Fibroblast of skin of right biceps (primary cell): ENCODE results near the gene APBA3.
A peak's percentile ranks its signal among the peaks of the same experiment; 100 is the strongest.

Experiments used
- DNase-seq: peaks from one replicate; pipeline ENCODE4 v3.0.0-alpha.2; 2013

APBA3 gene

DNA sequence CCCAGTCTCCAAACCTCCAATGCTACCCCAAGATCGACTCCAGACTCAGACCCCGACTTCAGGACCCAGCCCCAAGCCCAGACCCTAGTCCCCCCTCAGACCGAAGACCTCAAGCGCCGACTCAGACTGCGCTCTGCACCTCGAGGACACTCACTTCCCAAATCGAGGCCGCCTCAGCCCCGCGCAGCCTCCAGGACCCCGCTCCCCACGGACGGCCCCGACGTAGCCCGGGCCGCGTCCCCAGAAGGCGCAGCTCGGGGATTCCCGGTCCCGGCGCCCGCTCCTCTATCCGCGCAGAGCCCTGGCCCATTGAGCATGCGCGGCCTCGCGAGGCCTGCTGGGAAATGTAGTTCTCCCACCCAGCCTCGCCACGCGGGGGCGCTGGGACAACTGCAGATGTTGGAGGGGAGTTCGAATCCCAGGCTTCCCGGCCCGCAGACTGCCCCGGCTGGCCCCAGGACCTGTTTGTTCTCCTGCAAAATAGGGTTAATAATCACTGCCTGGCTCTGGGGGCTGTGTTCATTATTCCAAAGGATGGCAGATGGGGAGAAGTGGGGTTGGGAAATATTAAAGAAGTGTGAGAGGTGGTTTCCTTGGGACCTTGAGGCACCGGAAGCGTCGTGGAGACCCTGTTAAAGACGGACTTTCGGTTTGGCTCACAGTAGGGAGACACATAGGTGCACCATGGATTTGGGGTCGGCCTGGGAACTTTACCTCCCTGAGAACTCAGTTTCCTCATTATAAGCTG is at the start of gene APBA3:
Gene APBA3, minus strand, starts transcription at position 311 of the 748 bp plus-strand sequence. CDS start 1,428 bp downstream, outside the sequence.
- peak; percentile 87 for DNase-seq

DNA sequence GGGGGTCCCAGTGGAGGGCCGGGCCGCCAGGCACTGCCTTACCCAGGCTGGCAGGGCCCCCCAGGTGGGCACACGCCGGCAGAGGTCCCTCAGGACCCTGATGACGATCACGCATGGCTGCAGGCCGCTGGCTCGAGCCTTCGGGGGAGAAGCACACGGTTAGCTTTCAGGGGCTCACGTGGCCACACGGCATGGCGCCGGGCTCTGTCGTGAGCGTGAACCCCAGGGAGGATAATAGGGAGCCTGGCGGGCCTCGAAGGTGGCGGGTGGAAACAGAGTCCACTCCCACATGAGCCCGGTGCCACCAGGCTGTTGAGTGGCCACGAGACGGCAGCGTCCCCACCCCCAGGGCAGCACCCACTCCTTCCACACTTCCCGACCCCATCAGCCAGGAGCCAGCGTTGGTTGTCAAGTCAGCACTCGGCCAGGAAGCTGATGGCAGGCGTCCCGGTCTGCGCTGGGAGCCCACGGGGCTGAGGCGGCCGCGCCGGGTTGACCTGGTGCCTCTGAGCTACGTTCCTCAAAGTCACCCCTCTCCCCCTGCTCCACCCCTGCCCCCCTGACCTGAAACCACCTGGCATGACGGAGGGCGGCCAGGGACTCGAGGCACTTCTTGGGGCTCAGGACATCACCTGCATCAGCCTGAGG is 49.3 kb upstream of the APBA3 start:
- DNase-seq, result no peak

DNA sequence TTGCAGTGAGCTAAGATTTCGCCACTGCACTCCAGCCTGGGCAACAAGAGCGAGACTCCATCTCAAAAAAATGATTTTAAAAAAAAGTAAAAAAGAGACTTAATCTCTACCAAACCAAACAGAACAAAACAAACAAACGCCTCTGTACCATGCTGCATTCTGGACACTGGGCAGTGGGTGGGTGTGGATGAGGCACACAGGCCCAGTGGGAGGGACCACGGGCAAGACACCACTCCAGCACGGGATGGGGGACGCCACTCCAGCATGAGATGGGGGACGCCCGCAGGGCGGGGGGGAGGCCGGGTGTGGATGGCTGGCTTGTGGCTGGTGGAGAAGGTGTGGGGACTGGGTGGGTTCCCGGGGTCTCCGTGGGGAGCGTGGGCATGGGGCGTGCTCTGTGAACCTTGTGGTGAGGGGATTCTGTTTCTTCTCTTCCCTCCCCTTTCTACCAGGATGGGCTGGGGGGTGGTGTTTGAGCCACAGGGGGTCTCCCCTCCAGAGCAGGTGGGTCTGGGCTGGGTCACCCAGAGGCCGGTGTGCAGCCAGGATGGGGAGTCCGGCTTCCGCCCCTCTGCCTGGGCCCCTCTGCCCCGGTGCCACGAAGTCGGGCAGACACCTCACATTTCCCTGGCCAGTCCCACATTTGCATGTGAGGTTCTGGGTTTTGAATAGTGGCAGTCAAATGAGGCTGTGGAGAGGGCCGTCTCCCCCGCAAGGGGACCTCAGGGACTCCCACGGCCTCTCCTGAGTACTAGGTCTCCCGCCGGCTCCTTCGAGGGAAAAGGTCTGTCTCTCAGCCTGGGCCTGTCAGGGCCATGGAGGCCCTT is 48.6 kb upstream of the APBA3 start:
- no peak for DNase-seq

- no peak for DNase-seq
Observed at GRCh38 chr19:3808420-3809143, 47.1 kb upstream of the APBA3 start.

- DNase-seq, result no peak
Observed at GRCh38 chr19:3807574-3808354, 46.3 kb upstream of the APBA3 start.

DNA sequence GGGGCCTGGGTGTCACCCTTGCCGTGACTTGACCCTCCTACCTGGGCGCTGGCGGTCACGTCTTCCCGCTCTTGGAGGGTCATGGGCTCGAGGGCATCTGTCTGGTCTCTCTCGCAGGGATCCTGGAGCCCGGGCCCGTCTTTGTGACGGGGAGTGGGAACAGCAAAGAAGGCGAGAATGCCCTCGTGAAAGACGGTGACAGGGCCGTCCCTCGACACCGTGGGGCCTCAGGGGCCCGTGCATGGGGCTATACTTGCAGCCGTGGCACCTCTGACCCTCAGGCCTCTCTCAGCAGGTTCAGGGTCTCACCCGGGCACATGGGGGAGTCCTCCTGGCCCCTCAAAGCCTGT is 45.6 kb upstream of the APBA3 start:
- no peak for DNase-seq

- DNase-seq, result no peak
Observed at GRCh38 chr19:3805859-3806258, 44.4 kb upstream of the APBA3 start.

- no peak for DNase-seq
Observed at GRCh38 chr19:3804429-3804828, 42.9 kb upstream of the APBA3 start.

DNA sequence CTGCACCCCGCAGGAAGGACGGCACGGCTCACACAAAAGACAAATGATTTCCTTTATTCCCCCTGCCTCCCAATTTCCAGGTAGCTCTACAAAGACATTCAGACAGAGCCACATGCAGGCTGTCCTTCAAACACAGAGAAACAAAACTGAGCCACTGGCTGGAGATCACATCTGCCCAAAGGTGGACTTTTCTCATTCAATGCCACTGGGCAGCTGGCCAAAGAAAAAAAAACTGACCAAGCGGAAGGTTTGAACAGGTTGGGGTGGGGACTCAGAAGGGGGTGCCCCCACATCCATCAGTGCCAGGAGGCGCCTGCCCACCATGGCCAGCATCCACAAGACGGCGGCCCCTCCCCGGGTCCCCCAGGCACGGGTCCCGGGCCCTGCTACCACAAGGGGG is 42.5 kb upstream of the APBA3 start:
- DNase-seq, result no peak

DNA sequence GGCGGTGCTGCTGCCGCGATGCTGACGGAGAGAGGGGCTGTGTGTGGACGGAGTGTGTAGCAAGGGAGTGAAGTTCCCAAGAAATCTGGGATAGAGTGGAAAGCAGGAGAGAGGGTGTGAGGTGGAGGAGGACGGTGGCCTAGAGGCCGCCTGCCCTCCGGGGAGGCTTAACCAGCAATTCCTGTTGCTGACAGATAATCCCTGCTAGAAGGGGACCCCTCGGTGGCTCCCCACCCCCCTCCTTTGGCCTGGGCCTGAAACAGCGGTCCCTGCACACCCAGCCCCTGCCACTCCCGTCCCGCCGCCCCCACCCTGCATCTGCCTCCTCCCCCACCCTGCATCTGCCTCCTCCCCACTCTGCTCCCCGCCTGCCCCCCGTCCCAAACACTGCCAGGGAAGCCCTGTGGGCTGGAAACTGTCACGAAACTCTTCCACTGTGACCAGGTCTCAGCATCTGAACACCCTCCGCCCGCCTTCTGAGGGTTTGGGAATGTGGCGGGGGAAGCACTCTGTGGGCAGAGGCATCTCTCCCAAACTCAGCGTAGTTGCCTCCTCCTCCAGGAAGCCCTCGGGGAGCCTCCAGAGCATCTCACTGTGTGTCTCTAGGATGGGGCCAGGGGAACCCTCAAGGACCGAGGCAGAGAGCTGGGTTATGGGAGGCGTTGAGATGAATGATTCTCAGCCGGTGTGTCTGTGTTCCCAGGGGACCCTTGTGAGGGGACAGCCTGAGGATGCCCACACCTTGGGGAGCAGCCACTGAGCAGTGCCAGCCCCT is 41.8 kb upstream of the APBA3 start:
- DNase-seq, result no peak

- DNase-seq, result peak; percentile 7
Observed at GRCh38 chr19:3801412-3802096, 40.1 kb upstream of the APBA3 start.

DNA sequence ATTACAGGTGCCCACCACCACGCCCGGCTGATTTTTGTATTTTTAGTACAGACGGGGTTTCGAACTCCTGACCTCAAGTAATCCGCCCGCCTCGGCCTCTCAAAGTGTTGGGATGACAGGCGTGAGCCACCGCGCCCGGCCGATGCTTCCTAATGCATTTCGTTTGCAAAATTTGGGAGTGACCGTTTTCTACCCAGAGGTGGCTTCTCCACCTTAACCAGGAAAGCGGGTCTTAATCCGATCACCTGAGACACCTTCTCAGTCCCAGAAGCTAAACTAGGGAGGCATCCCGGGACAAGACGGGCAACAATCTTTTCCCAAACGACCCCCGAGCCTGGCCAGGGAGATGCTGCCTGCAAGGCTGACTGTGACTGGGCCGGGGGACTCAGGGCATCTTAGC is 39.5 kb upstream of the APBA3 start:
- no peak for DNase-seq

GRCh38 chr19:3798137-3798536 is 36.6 kb upstream of the APBA3 start:
- DNase-seq, result no peak

DNA sequence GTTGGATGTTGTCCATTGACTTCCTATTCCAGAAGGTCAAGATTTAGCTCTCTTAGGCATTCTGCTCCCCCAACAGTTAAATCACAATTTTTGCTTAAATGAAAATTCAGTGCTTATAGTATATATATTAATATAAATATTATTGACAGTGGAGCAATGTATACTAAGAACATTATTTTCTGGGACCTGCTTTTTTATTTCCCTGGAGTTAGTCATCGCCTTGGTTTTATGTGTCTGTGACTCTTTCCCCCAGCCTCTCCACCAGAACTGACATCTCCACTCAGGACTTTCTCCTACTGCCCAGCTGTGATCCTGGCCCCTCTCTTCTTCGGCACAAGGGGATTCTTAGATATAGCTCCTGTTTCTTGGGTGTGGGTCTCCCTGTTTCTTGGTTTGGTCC is 34.9 kb upstream of the APBA3 start:
- DNase-seq, result no peak

DNA sequence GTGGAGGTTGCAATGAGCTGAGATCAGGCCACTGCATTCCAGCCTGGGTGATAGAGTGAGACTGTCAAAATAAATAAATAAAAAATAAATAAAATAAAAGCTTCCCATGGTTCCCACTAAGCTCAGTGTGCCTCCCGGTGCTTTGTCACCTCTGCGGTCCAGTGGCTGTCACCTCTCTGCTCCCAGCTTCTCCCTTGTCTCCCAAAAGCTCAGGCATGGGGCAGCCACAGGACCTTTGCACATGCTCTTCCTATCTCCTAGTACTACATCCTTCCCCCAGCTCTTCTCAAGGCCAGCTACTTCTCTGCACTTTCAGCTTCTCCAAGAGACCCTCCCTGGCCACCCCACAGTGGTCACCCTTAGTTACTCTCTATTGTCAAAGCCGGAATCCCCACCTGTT is 32.3 kb upstream of the APBA3 start:
- no peak for DNase-seq

- no peak for DNase-seq
Observed at GRCh38 chr19:3792114-3792513, 30.6 kb upstream of the APBA3 start.

GRCh38 chr19:3790941-3791340 is 29.4 kb upstream of the APBA3 start:
- DNase-seq, result no peak

DNA sequence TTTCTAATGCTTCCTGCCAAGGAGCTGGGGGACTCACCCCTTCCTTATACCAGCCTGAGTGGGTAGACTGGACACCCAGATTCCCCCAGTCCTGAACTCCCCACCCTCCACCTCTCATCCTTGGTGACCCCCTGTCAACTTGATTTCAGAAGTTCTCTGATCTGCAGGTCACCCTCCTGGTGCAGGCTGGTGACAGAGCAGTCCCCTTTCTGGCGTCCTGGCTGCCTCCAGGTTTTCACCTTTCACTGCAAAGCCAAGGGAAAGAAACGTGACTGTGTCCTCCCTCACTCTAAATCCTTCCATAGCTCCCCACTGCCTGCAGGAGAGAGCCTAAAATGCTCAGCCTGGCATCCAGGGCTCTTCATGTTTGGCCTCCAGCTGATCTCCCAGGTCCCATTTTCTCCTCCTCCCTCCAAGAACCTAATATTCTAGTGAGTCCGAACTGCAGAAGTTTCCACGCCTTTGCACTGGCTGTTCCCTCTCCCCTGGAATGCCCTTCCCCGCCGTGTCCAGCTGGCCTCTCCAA is 28.8 kb upstream of the APBA3 start:
- no peak for DNase-seq

- DNase-seq, result no peak
Observed at GRCh38 chr19:3788996-3789778, 27.7 kb upstream of the APBA3 start.
